Body of pancreas (tissue), 4 donors: ENCODE measurements around the gene KLHL17. TPM values are rescaled to one million over a fixed set of nuclear protein-coding genes. Genes with fewer than 3 reads are reported as not detected.

Experiments used
- ATAC-seq: fragments of 150-250 bp; one replicate; pipeline ENCODE4 v1.9.1; 2016
- DNase-seq, 4 donors: peaks; one replicate each; pipeline ENCODE4 v3.0.0-alpha.2; 2019
- H3K27ac ChIP-seq, 4 donors: fragments of 200-600 bp; sonication (generic); 1 replicate in 3 of 4; 2 replicates in 1 of 4; pipeline versions ENCODE4 v1.5.1 to v1.6.1; 2016 to 2019; ENCODE audit warnings: mild to moderate bottlenecking in 1 of 4, mixed read lengths in 1 of 4, moderate library complexity in 1 of 4
- H3K27me3 ChIP-seq, 2 donors: fragments of 200-600 bp; sonication (generic); one replicate each; pipeline ENCODE4 v1.6.0; 2016; ENCODE audit warnings: mild to moderate bottlenecking in 1 of 2
- H3K36me3 ChIP-seq, 2 donors: fragments of 200-600 bp; sonication (generic); replicated peaks in 1 of 2; 2 replicates each; pipeline ENCODE4 v1.5.1; 2016; ENCODE audit warnings: low read depth in 2 of 2; ENCODE audit not compliant: insufficient read depth in 1 of 2
- H3K4me1 ChIP-seq: fragments of 200-600 bp; sonication (generic); one replicate; pipeline ENCODE4 v1.6.0; 2016
- H3K4me3 ChIP-seq, 2 donors: fragments of 200-600 bp; sonication (generic); 1 replicate in 1 of 2; 2 replicates in 1 of 2; pipeline ENCODE4 v1.5.1; 2016 to 2019
- H3K9me3 ChIP-seq, 3 donors: fragments of 200-600 bp; sonication (generic); 1 replicate in 2 of 3; 2 replicates in 1 of 3; pipeline ENCODE4 v1.5.1; 2016
- CTCF ChIP-seq, 7 experiments: fragments of 450-650 bp in 4 of 7; fragments of 200-600 bp in 3 of 7; sonication (generic) in 3 of 7; IDR thresholded peaks; one replicate each; pipeline ENCODE4 v1.5.1; 2016 to 2019; ENCODE audit warnings: antibody characterized with exemption in 7 of 7
- POLR2A ChIP-seq, 3 donors: fragments of 450-650 bp; IDR thresholded peaks; one replicate each; pipeline ENCODE4 v1.6.1; 2016; ENCODE audit warnings: antibody characterized with exemption in 3 of 3, mild to moderate bottlenecking in 2 of 3
- WGBS, 2 donors: methylation state at CpG; one replicate each; pipeline ENCODE4 v1.1.5; 2017; 5-methylcytosine and 5-hydroxymethylcytosine counted together
- intact Hi-C: fragments of 100-400 bp; cut with DNase I; formaldehyde crosslinking; loops from one replicate; pipeline ENCODE4 v1.15.1; 2023
- total RNA-seq, 2 donors: library from RNA; depleted of rRNA; stranded (reverse); fragments of >200 nt; gene quantifications; one replicate each; pipeline ENCODE4 v1.1.0, GENCODE V29; 2016

KLHL17 gene
- 10 to 100 TPM in 1 of 2 donors, 1 to 10 TPM in 1; 6.0 to 29.0 TPM for total RNA-seq

- TF ChIP-seq CTCF (IDR thresholded peaks at IDR 0.05) (no peak), POLR2A (IDR thresholded peaks at IDR 0.05) (no peak)
- intact Hi-C loops = no loop called here
- WGBS, 2 donors = 0 to 1% methylated on average over 7 to 76 of the region's 109 CpGs
- no peaks in the 10 kb centered on the region for H3K9me3 ChIP-seq
- H3K27me3 ChIP-seq = no peaks in the 10 kb centered on the region
- peaks cover 34% of the 10 kb centered on the region for H3K4me1 ChIP-seq
- DNase-seq = peak; percentile 62 to 76 (median 73)
- peaks cover 0 to 9% of the 10 kb centered on the region in 2 donors for H3K36me3 ChIP-seq
- peak within 1 kb of the TSS in 1 of 2 donors; percentile 60 for H3K4me3 ChIP-seq
- H3K27ac ChIP-seq = no peak within 1 kb of the TSS
- ATAC-seq = peak; percentile 53
Observed at GRCh38 chr1:960363-961131, at the start of gene KLHL17. Gene KLHL17 (plus strand): TSS chr1:960584. CDS start chr1:960694, 110 bp downstream.

GRCh38 chr1:910881-911721 is 49.3 kb upstream of the KLHL17 start:
- ATAC-seq = peak; percentile 27
- no peak for TF ChIP-seq POLR2A (IDR thresholded peaks at IDR 0.05)
- no peak for TF ChIP-seq CTCF (IDR thresholded peaks at IDR 0.05)
- peaks cover 20% of the 10 kb centered on the region for H3K4me1 ChIP-seq

GRCh38 chr1:911875-912739 is 48.3 kb upstream of the KLHL17 start:
- DNase-seq (peak in 1 of 4 donors; percentile 4), ATAC-seq (no peak)
- intact Hi-C loops = no loop called here
- Histone ChIP-seq H3K4me1 (peaks cover 30% of the 10 kb centered on the region), H3K9me3 (no peaks in the 10 kb centered on the region), H3K4me3 (no peak overlapping the region), H3K36me3 (no peaks in the 10 kb centered on the region), H3K27ac (no peak overlapping the region), H3K27me3 (peaks cover 0 to 5% of the 10 kb centered on the region in 2 donors)
- WGBS, 2 donors = 64 to 66% methylated on average over 15 of the region's 15 CpGs
- TF ChIP-seq CTCF (IDR thresholded peaks at IDR 0.05) (no peak), POLR2A (IDR thresholded peaks at IDR 0.05) (no peak)

More at GRCh38 chr1:910881-911721, 49.3 kb upstream of the KLHL17 start:
- H3K27me3 ChIP-seq = peaks cover 0 to 5% of the 10 kb centered on the region in 2 donors
- H3K36me3 ChIP-seq = no peaks in the 10 kb centered on the region
- 41 to 50% methylated on average over 12 to 23 of the region's 25 CpGs for WGBS, 2 donors
- no peaks in the 10 kb centered on the region for H3K9me3 ChIP-seq
- intact Hi-C loops = no loop called here
- DNase-seq = peak; percentile 6 to 25 (median 12)
- no peak overlapping the region for H3K4me3 ChIP-seq
- no peak overlapping the region for H3K27ac ChIP-seq

GRCh38 chr1:912740-913301 is 47.6 kb upstream of the KLHL17 start:
- Histone ChIP-seq H3K4me3 (no peak overlapping the region), H3K36me3 (no peaks in the 10 kb centered on the region), H3K27me3 (peaks cover 0 to 5% of the 10 kb centered on the region in 2 donors), H3K9me3 (no peaks in the 10 kb centered on the region), H3K27ac (no peak overlapping the region), H3K4me1 (peaks cover 35% of the 10 kb centered on the region)
- ATAC-seq (no peak), DNase-seq (peak; percentile 11 to 33 (median 18))
- intact Hi-C loops = no loop called here
- WGBS, 2 donors = 47 to 55% methylated on average over 22 to 24 of the region's 24 CpGs
- TF ChIP-seq CTCF (IDR thresholded peaks at IDR 0.05) (peak in 3 of 7 experiments; percentile 23 to 38 (median 27)), POLR2A (IDR thresholded peaks at IDR 0.05) (no peak)
